WTC11 (cell line): Measurements from ENCODE around the gene EGLN2.
"Not testable (repeated sequence)": the region's sequence is repeated elsewhere in the genome, so short reads cannot be mapped to it uniquely, and the experiment has no call there.

Source experiments
- AFF4 ChIP-seq: sonication (generic); formaldehyde crosslinking; IDR thresholded peaks from 2 replicates; pipeline ENCODE4 v1.8.1; 2023; ENCODE audit warnings: mild to moderate bottlenecking, missing genetic modification reagents, borderline replicate concordance
- ARID4B ChIP-seq: sonication (generic); formaldehyde crosslinking; IDR thresholded peaks from 2 replicates; pipeline ENCODE4 v1.8.0; 2023; ENCODE audit warnings: missing genetic modification reagents, mild to moderate bottlenecking, borderline replicate concordance
- CREB1 ChIP-seq: sonication (generic); formaldehyde crosslinking; IDR thresholded peaks from 2 replicates; pipeline ENCODE4 v1.8.0; 2023; ENCODE audit warnings: mild to moderate bottlenecking, missing genetic modification reagents
- CTCF ChIP-seq: fragments of 200-600 bp; IDR thresholded peaks from 2 replicates; pipeline ENCODE4 v1.8.0; 2022; ENCODE audit warnings: antibody characterized with exemption
- E2F4 ChIP-seq: sonication (generic); formaldehyde crosslinking; IDR thresholded peaks from 2 replicates; pipeline ENCODE4 v1.8.1; 2022; ENCODE audit warnings: low read depth, mild to moderate bottlenecking, moderate library complexity, missing genetic modification reagents, borderline replicate concordance
- ESRRA ChIP-seq: sonication (generic); formaldehyde crosslinking; IDR thresholded peaks from 2 replicates; pipeline ENCODE4 v1.8.1; 2022; ENCODE audit warnings: mild to moderate bottlenecking, missing genetic modification reagents, borderline replicate concordance
- FOXJ3 ChIP-seq: sonication (generic); formaldehyde crosslinking; IDR thresholded peaks from 2 replicates; pipeline ENCODE4 v1.9.0; 2021; ENCODE audit warnings: missing genetic modification reagents, mild to moderate bottlenecking, borderline replicate concordance
- JUN ChIP-seq: sonication (generic); formaldehyde crosslinking; IDR thresholded peaks from 2 replicates; pipeline ENCODE4 v1.8.0; 2023; ENCODE audit warnings: mild to moderate bottlenecking, missing genetic modification reagents
- NR3C1 ChIP-seq: sonication (generic); formaldehyde crosslinking; conservative IDR thresholded peaks from 2 replicates; pipeline ENCODE4 v1.8.1; 2023; ENCODE audit warnings: low read depth, mild to moderate bottlenecking, missing genetic modification reagents
- PRRX2 ChIP-seq: fragments of 250-450 bp; sonication (Bioruptor Pico); IDR thresholded peaks from 2 replicates; pipeline ENCODE4 v1.8.0; 2021; ENCODE audit warnings: mild to moderate bottlenecking
- SOX15 ChIP-seq: fragments of 250-450 bp; sonication (Bioruptor Pico); IDR thresholded peaks from 2 replicates; pipeline ENCODE4 v1.9.0; 2021; ENCODE audit warnings: mild to moderate bottlenecking
- USF2 ChIP-seq: sonication (generic); formaldehyde crosslinking; IDR thresholded peaks from 2 replicates; pipeline ENCODE4 v1.8.1; 2023; ENCODE audit warnings: mild to moderate bottlenecking, missing genetic modification reagents, moderate library complexity
- ZNF416 ChIP-seq: fragments of 250-450 bp; sonication (Bioruptor Pico); IDR thresholded peaks from 2 replicates; pipeline ENCODE4 v1.9.0; 2021; ENCODE audit warnings: mild to moderate bottlenecking, inconsistent platforms

GRCh38 chr19:40830741-40831140 is 31.8 kb downstream of the EGLN2 start:
- TF ChIP-seq NR3C1 (CRISPR knock-in tag); CTCF; ZNF416 (CRISPR knock-in tag); PRRX2 (CRISPR knock-in tag); ARID4B; AFF4; CREB1; E2F4 (CRISPR knock-in tag); JUN (CRISPR knock-in tag); FOXJ3 (CRISPR knock-in tag); SOX15 (CRISPR knock-in tag); ESRRA (CRISPR knock-in tag); USF2 (CRISPR knock-in tag): not testable (repeated sequence)
